SHP77 treated with DMSO at 0.1 percent for 48 hours (cell line): ENCODE results near the gene CIROP.

Experiments used
- DNase-seq: peaks from one replicate; lab custom pipeline; 2025; lab: John Stamatoyannopoulos, UW

Gene CIROP

GRCh38 chr14:23051141-23052057 lies 53.4 kb downstream of the CIROP start:
- DNase-seq, result no peak
